IgD-negative memory B cell (primary cell): ENCODE measurements around the gene ANKUB1. TPM values are rescaled to one million over a fixed set of nuclear protein-coding genes. Genes with fewer than 3 reads are reported as not detected.

ENCODE experiments used
- H3K27ac Mint-ChIP-seq, 3 donors: one replicate each; pipeline ENCODE4 v1.8.0; 2020 to 2022; ENCODE audit warnings: mild to moderate bottlenecking in 3 of 3, mixed read lengths in 3 of 3, moderate library complexity in 1 of 3
- H3K27me3 Mint-ChIP-seq: one replicate; pipeline ENCODE4 v1.8.0; 2021; ENCODE audit warnings: mixed read lengths
- H3K36me3 Mint-ChIP-seq: one replicate; pipeline ENCODE4 v1.8.0; 2020; ENCODE audit warnings: mild to moderate bottlenecking, mixed read lengths
- H3K4me1 Mint-ChIP-seq, 3 donors: one replicate each; pipeline ENCODE4 v1.8.0; 2020 to 2022; ENCODE audit warnings: mixed read lengths in 3 of 3, mild to moderate bottlenecking in 1 of 3
- H3K4me3 Mint-ChIP-seq, 4 donors: one replicate each; pipeline ENCODE4 v1.8.0; 2020 to 2022; ENCODE audit warnings: mild to moderate bottlenecking in 4 of 4, mixed read lengths in 4 of 4, moderate library complexity in 3 of 4
- H3K9me3 Mint-ChIP-seq, 3 donors: one replicate each; pipeline ENCODE4 v1.8.0; 2020 to 2021; ENCODE audit warnings: mixed read lengths in 3 of 3, mild to moderate bottlenecking in 1 of 3
- polyA plus RNA-seq: library from polyadenylated mRNA; unstranded; fragments of 300-500 nt; fragmentation: Illumina TruSeq; gene quantifications from one replicate; pipeline ENCODE4 v1.2.3, GENCODE V29; 2021

ANKUB1 gene
- polyA plus RNA-seq, 1 donor from 2014 or later: not detected

- no peaks in the 10 kb centered on the region for H3K4me1 Mint-ChIP-seq
- H3K4me3 Mint-ChIP-seq: no peak overlapping the region
- peaks cover 9% of the 10 kb centered on the region for H3K27me3 Mint-ChIP-seq
- no peaks in the 10 kb centered on the region for H3K9me3 Mint-ChIP-seq
- peaks cover 2% of the 10 kb centered on the region for H3K36me3 Mint-ChIP-seq
- H3K27ac Mint-ChIP-seq: no peak overlapping the region
Observed at GRCh38 chr3:149790698-149791097, 1.7 kb downstream of the ANKUB1 start.

GRCh38 chr3:149790268-149790667, 2.1 kb downstream of the ANKUB1 start:
- Mint-ChIP-seq H3K4me1 (no peaks in the 10 kb centered on the region), H3K27me3 (peaks cover 9% of the 10 kb centered on the region), H3K4me3 (no peak overlapping the region), H3K9me3 (no peaks in the 10 kb centered on the region), H3K27ac (no peak overlapping the region), H3K36me3 (peaks cover 2% of the 10 kb centered on the region)

- H3K4me1 Mint-ChIP-seq: peaks cover 27 to 37% (median 28%) of the 10 kb centered on the region in 3 donors
- no peaks in the 10 kb centered on the region for H3K27me3 Mint-ChIP-seq
- H3K36me3 Mint-ChIP-seq: no peaks in the 10 kb centered on the region
- no peaks in the 10 kb centered on the region for H3K9me3 Mint-ChIP-seq
- H3K27ac Mint-ChIP-seq: peak overlapping the region in 1 of 3 donors; percentile 92
- no peak overlapping the region for H3K4me3 Mint-ChIP-seq
Observed at GRCh38 chr3:149784064-149784704, 8.2 kb downstream of the ANKUB1 start.

- Mint-ChIP-seq H3K27ac (peak overlapping the region; percentile 1 to 92 (median 17)), H3K27me3 (no peaks in the 10 kb centered on the region), H3K4me3 (peak overlapping the region in 3 of 4 donors; percentile 7 to 65 (median 18)), H3K4me1 (peaks cover 27 to 37% (median 28%) of the 10 kb centered on the region in 3 donors), H3K36me3 (no peaks in the 10 kb centered on the region), H3K9me3 (no peaks in the 10 kb centered on the region)
Observed at GRCh38 chr3:149783576-149783975, 8.8 kb downstream of the ANKUB1 start.

GRCh38 chr3:149781741-149782140, 10.6 kb downstream of the ANKUB1 start:
- peaks cover 1% of the 10 kb centered on the region for H3K36me3 Mint-ChIP-seq
- H3K27me3 Mint-ChIP-seq: no peaks in the 10 kb centered on the region
- peaks cover 27 to 37% (median 28%) of the 10 kb centered on the region in 3 donors for H3K4me1 Mint-ChIP-seq
- no peaks in the 10 kb centered on the region for H3K9me3 Mint-ChIP-seq
- peak overlapping the region in 1 of 3 donors; percentile 95 for H3K27ac Mint-ChIP-seq
- H3K4me3 Mint-ChIP-seq: peak overlapping the region in 3 of 4 donors; percentile 17 to 62 (median 23)

GRCh38 chr3:149781211-149781610, 11.1 kb downstream of the ANKUB1 start:
- Mint-ChIP-seq H3K36me3 (peaks cover 1% of the 10 kb centered on the region), H3K27me3 (peaks cover under 1% of the 10 kb centered on the region), H3K27ac (peak overlapping the region; percentile 25 to 95 (median 43)), H3K9me3 (no peaks in the 10 kb centered on the region), H3K4me1 (peaks cover 27 to 37% (median 28%) of the 10 kb centered on the region in 3 donors), H3K4me3 (peak overlapping the region; percentile 23 to 88 (median 66))

GRCh38 chr3:149777414-149778214, 14.7 kb downstream of the ANKUB1 start:
- peaks cover 2% of the 10 kb centered on the region for H3K27me3 Mint-ChIP-seq
- H3K9me3 Mint-ChIP-seq: no peaks in the 10 kb centered on the region
- peaks cover 14 to 18% (median 15%) of the 10 kb centered on the region in 3 donors for H3K4me1 Mint-ChIP-seq
- peaks cover 1% of the 10 kb centered on the region for H3K36me3 Mint-ChIP-seq
- no peak overlapping the region for H3K27ac Mint-ChIP-seq
- no peak overlapping the region for H3K4me3 Mint-ChIP-seq

GRCh38 chr3:149776170-149776569, 16.2 kb downstream of the ANKUB1 start:
- Mint-ChIP-seq H3K27ac (no peak overlapping the region), H3K9me3 (no peaks in the 10 kb centered on the region), H3K4me3 (no peak overlapping the region), H3K36me3 (peaks cover 1% of the 10 kb centered on the region), H3K27me3 (peaks cover 2% of the 10 kb centered on the region), H3K4me1 (peaks cover 8 to 11% (median 9%) of the 10 kb centered on the region in 3 donors)

GRCh38 chr3:149772861-149773260, 19.5 kb downstream of the ANKUB1 start:
- Mint-ChIP-seq H3K4me1 (peaks cover 0 to 2% (median 0%) of the 10 kb centered on the region in 3 donors), H3K36me3 (peaks cover 1% of the 10 kb centered on the region), H3K9me3 (no peaks in the 10 kb centered on the region), H3K27me3 (peaks cover 2% of the 10 kb centered on the region), H3K27ac (no peak overlapping the region), H3K4me3 (no peak overlapping the region)

- H3K27ac Mint-ChIP-seq: no peak overlapping the region
Observed at GRCh38 chr3:149771652-149772271, 20.6 kb downstream of the ANKUB1 start.

GRCh38 chr3:149770246-149770645, 22.1 kb downstream of the ANKUB1 start:
- H3K4me3 Mint-ChIP-seq: no peak overlapping the region
- no peaks in the 10 kb centered on the region for H3K36me3 Mint-ChIP-seq
- peaks cover 5% of the 10 kb centered on the region for H3K27me3 Mint-ChIP-seq
- H3K27ac Mint-ChIP-seq: no peak overlapping the region
- no peaks in the 10 kb centered on the region for H3K9me3 Mint-ChIP-seq
- H3K4me1 Mint-ChIP-seq: peaks cover 0 to 2% (median 0%) of the 10 kb centered on the region in 3 donors

More at GRCh38 chr3:149771652-149772271, 20.6 kb downstream of the ANKUB1 start:
- peaks cover 8% of the 10 kb centered on the region for H3K27me3 Mint-ChIP-seq
- no peak overlapping the region for H3K4me3 Mint-ChIP-seq
- no peaks in the 10 kb centered on the region for H3K36me3 Mint-ChIP-seq
- peaks cover 0 to 2% (median 0%) of the 10 kb centered on the region in 3 donors for H3K4me1 Mint-ChIP-seq
- H3K9me3 Mint-ChIP-seq: no peaks in the 10 kb centered on the region

- Mint-ChIP-seq H3K4me3 (no peak overlapping the region), H3K4me1 (peaks cover 0 to 2% (median 0%) of the 10 kb centered on the region in 3 donors), H3K27me3 (peaks cover 7% of the 10 kb centered on the region), H3K27ac (no peak overlapping the region), H3K9me3 (no peaks in the 10 kb centered on the region), H3K36me3 (no peaks in the 10 kb centered on the region)
Observed at GRCh38 chr3:149768704-149769103, 23.6 kb downstream of the ANKUB1 start.

GRCh38 chr3:149767720-149768119, 24.6 kb downstream of the ANKUB1 start:
- Mint-ChIP-seq H3K27ac (no peak overlapping the region), H3K4me1 (peaks cover 0 to 2% (median 0%) of the 10 kb centered on the region in 3 donors), H3K36me3 (no peaks in the 10 kb centered on the region), H3K4me3 (no peak overlapping the region), H3K27me3 (peaks cover 7% of the 10 kb centered on the region), H3K9me3 (no peaks in the 10 kb centered on the region)

GRCh38 chr3:149765762-149766334, 26.5 kb downstream of the ANKUB1 start:
- H3K27ac Mint-ChIP-seq: no peak overlapping the region

GRCh38 chr3:149764302-149764701, 28.1 kb downstream of the ANKUB1 start:
- Mint-ChIP-seq H3K36me3 (no peaks in the 10 kb centered on the region), H3K4me1 (no peaks in the 10 kb centered on the region), H3K27ac (no peak overlapping the region), H3K9me3 (no peaks in the 10 kb centered on the region), H3K27me3 (peaks cover 8% of the 10 kb centered on the region), H3K4me3 (no peak overlapping the region)

More at GRCh38 chr3:149765762-149766334, 26.5 kb downstream of the ANKUB1 start:
- Mint-ChIP-seq H3K9me3 (no peaks in the 10 kb centered on the region), H3K4me3 (no peak overlapping the region), H3K27me3 (peaks cover 8% of the 10 kb centered on the region), H3K36me3 (no peaks in the 10 kb centered on the region), H3K4me1 (no peaks in the 10 kb centered on the region)
